ENCODE measurements around the gene KIAA1671. TPM values are rescaled to one million over a fixed set of nuclear protein-coding genes. Genes with fewer than 3 reads are reported as not detected.

KIAA1671 gene
- total and polyA plus RNA-seq, 2 of the 13 experiments (the other 11 are each of a cell fraction or from before 2014, with no cell fraction given) = 13.5 to 13.6 TPM

GRCh38 chr22:25083056-25083806 is 130.7 kb downstream of the KIAA1671 start:
- intact Hi-C loops (cut with micrococcal nuclease; ENCODE audit: unreplicated experiment) = loop anchor here (1.0 to 5.0 kb wide), 3 partner anchors 27 to 86 kb away; no protein-coding TSS in a partner anchor
- Histone ChIP-seq H3K79me2 (ENCODE audit: insufficient read depth, low read length) (no peaks in the 10 kb centered on the region), H2AFZ (ENCODE audit: low read length) (no peak overlapping the region), H3K4me1 (ENCODE audit: insufficient read depth, low read length) (peaks cover 54% of the 10 kb centered on the region), H4K20me1 (ENCODE audit: insufficient read depth, low read length) (no peaks in the 10 kb centered on the region), H3K4me2 (ENCODE audit: low read depth, low read length) (peak overlapping the region; percentile 28; the same call in 1 of the 2 replicates), H3K27ac (ENCODE audit: extremely low read length, insufficient read depth, low read length) (peak overlapping the region; percentile 54), H3K4me3 (replicated peaks in 1 of 3; ENCODE audit: insufficient read depth in 1 of 3, low read depth in 2 of 3, low read length in 3 of 3) (no peak overlapping the region), H3K27me3 (ENCODE audit: control insufficient read depth in 1 of 2, insufficient read depth in 2 of 2, low read length in 2 of 2) (no peaks in the 10 kb centered on the region), H3K36me3 (replicated peaks in 1 of 2; ENCODE audit: control insufficient read depth in 1 of 2, insufficient read depth in 2 of 2, low read length in 2 of 2) (no peaks in the 10 kb centered on the region), H3K9me3 (ENCODE audit: low read length) (no peaks in the 10 kb centered on the region), H3K9ac (ENCODE audit: insufficient read depth, low read depth, low read length) (peak overlapping the region; percentile 33)
- FAIRE-seq = no peak
- in situ Hi-C loops (cut with HindIII; ENCODE audit: extremely low pct_ligation_motif_present, low pct_unique_long_range_greater_than_20kb) = loop anchor here (5.0 kb wide), 1 partner anchor 89 kb away; no protein-coding TSS in a partner anchor
- BruUV-seq (replicated peaks) = no TSS peak
- ChIA-PET POLR2A (interaction anchor here (1.2 kb wide), 1 partner anchor 29 kb away, joined by 7 read pairs; no protein-coding TSS in a partner anchor), CTCF (ENCODE audit: low intra/inter-chr PET ratio, low total read pairs) (no interaction called here)
- DNase-seq (ENCODE audit: low spot score) = no peak
- ATAC-seq = no peak
- 94% methylated on average over 2 of the region's 2 CpGs for WGBS (ENCODE audit: low lambda C conversion rate)
- TF ChIP-seq KDM1A (CRISPR knock-in tag; IDR thresholded peaks at IDR 0.05) = peak; percentile 83
- TF ChIP-seq, protein P1, sequence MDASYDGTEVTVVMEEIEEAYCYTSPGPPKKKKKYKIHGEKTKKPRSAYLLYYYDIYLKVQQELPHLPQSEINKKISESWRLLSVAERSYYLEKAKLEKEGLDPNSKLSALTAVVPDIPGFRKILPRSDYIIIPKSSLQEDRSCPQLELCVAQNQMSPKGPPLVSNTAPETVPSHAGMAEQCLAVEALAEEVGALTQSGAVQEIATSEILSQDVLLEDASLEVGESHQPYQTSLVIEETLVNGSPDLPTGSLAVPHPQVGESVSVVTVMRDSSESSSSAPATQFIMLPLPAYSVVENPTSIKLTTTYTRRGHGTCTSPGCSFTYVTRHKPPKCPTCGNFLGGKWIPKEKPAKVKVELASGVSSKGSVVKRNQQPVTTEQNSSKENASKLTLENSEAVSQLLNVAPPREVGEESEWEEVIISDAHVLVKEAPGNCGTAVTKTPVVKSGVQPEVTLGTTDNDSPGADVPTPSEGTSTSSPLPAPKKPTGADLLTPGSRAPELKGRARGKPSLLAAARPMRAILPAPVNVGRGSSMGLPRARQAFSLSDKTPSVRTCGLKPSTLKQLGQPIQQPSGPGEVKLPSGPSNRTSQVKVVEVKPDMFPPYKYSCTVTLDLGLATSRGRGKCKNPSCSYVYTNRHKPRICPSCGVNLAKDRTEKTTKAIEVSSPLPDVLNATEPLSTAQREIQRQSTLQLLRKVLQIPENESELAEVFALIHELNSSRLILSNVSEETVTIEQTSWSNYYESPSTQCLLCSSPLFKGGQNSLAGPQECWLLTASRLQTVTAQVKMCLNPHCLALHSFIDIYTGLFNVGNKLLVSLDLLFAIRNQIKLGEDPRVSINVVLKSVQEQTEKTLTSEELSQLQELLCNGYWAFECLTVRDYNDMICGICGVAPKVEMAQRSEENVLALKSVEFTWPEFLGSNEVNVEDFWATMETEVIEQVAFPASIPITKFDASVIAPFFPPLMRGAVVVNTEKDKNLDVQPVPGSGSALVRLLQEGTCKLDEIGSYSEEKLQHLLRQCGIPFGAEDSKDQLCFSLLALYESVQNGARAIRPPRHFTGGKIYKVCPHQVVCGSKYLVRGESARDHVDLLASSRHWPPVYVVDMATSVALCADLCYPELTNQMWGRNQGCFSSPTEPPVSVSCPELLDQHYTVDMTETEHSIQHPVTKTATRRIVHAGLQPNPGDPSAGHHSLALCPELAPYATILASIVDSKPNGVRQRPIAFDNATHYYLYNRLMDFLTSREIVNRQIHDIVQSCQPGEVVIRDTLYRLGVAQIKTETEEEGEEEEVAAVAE (CRISPR knock-in tag; IDR thresholded peaks at IDR 0.05; ENCODE audit: borderline replicate concordance) = no peak
- peak; percentile 83; the same call in 1 of the 2 replicates for TF ChIP-seq ZMYM3 (CRISPR knock-in tag; IDR thresholded peaks at IDR 0.05)
- 0 out of 2 replicates have a peak, but pooled peaks have one; percentile 4 for TF ChIP-seq TARDBP (CRISPR knock-in tag; IDR thresholded peaks at IDR 0.05)
- TF ChIP-seq LCORL (IDR thresholded peaks at IDR 0.05) = no peak
- 0 out of 2 replicates have a peak, but pooled peaks have one; percentile 8 for TF ChIP-seq LCORL (CRISPR knock-in tag; IDR thresholded peaks at IDR 0.05)
- peak; percentile 51; the same call in 1 of the 2 replicates for TF ChIP-seq ADNP (CRISPR knock-in tag; IDR thresholded peaks at IDR 0.05)
- peak; percentile 63; the same call in 1 of the 2 replicates for TF ChIP-seq RCOR2 (CRISPR knock-in tag; IDR thresholded peaks at IDR 0.05)
- TF ChIP-seq ERF (CRISPR knock-in tag; IDR thresholded peaks at IDR 0.05) = no peak
- 0 out of 2 replicates have a peak, but pooled peaks have one; percentile 10 for TF ChIP-seq ZNF121 (CRISPR knock-in tag; IDR thresholded peaks at IDR 0.05)
- peak; percentile 93; the same call in 1 of the 2 replicates for TF ChIP-seq ZNF768 (CRISPR knock-in tag; IDR thresholded peaks at IDR 0.05)
- TF ChIP-seq CHD4 (IDR thresholded peaks at IDR 0.05; ENCODE audit: borderline replicate concordance, low read length) = 0 out of 2 replicates have a peak, but pooled peaks have one; percentile 35
- no peak for TF ChIP-seq ZNF577 (CRISPR knock-in tag; IDR thresholded peaks at IDR 0.05; ENCODE audit: borderline replicate concordance, low read depth)
